Stimulated activated CD4-positive, alpha-beta T cell treated with anti-CD3 and anti-CD28 coated beads, Interleukin-15, amount 100 ng/mL, for 48 hours (primary cell): ENCODE measurements around the gene ACOX1.
A peak's percentile ranks its signal among the peaks of the same experiment; 100 is the strongest.

ENCODE experiments used
- DNase-seq, 2 donors: peaks; one replicate each; pipeline ENCODE4 v3.0.0-alpha.2; 2020; ENCODE audit warnings: low read depth in 2 of 2

The ACOX1 gene

DNA sequence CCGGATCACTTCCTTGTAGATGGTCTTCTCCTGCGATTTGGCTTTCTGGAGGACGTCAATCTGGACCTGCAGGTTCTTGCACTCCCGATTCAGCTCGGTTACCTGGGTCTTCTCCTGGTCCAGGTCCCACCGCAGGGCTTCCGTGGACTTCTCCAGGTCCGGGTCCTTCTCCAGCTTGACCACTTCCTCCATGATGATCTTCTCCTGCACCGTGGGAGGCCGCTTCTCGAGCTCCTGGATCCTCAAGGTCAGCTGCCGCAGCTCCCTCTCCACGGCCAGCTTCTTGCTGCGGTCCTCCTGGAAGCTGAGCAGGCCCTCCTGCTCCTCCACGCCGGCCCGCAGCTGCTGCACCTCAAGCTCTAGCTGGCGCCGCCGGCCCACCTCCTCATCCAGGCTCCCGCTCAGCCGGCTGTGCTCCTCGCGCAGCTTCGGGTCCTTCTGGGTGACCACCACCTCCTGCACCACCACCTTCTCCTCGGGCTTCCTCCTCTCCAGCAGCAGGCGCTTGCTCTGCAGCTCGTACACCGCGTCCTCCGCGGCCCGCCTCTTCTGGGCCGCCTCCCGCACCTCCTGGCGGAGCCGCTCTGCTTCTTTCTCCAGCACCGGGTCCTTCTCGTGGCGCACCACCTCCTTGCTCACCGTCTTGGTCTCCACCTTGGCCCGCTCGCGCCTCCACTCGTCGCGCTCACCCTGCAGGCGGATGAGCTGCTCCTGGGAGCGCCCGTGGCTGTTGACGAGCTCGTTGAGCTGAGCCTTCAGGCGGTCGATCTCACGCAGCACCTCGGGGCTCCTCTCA lies 29.9 kb upstream of the ACOX1 start:
- DNase-seq = no peak

DNA sequence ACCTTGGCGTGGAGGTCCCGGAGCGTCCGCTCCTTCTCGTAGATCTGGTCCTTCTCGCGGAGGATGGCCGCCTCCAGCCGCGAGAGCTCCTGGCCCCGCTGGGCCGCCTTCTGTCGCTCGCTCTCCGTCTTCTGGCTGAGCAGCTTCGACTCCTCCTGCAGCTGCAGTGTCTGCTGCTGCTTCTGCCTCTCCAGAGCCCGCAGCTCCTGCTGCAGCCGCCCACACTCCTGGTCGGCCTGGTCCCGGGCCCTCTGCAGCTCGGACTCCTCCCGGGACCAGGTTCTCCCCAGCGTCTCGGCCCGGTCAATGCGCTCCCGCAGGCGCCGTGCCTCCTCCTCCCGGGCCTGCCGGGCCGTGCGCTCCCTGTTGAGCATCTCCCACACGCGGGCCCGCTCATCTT lies 29.2 kb upstream of the ACOX1 start:
- DNase-seq = no peak

- DNase-seq = no peak
These were observed 28.8 kb upstream of the ACOX1 start for GRCh38 chr17:76007850-76008165.

GRCh38 chr17:76007131-76007849 lies 28.3 kb upstream of the ACOX1 start:
- DNase-seq = no peak

DNA sequence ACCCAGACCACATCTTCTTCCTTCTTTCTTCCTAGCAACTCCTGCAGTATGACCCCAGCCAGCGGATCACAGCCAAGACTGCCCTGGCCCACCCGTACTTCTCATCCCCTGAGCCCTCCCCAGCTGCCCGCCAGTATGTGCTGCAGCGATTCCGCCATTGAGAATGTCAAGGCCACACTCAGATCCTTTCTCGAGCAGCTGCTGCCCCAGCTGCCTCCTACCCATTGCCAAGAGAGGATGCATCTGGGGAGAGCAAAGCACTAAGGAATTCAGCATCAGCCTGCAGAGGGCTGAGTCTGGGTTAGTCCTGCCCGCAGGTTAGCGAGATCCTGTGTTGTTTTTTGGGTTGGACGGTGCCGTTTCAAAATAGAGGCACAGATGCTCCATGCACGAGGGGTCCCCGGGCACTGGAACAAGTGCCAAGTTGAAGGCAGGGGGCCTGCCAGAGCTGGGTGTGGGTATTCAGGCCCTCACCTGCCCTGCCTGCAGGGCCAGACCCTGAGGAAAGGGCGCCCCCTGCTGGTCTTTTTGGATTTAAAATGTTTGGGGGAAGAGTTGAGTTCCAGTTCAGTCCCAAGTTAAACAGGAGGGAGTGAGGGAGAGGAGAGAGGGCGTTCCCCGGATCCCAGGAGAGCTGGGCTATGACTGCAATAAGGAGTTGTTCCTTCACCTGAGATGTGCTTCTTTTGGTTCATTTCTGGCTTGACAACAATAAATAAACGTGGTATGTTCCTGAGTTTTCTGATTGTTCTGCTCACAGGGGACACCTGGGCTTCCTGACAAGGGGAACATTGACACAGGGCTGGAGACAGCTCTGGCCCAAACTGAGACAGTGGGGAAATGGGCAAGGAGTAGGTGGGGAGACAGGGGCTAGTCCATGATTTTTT lies 26.5 kb upstream of the ACOX1 start:
- DNase-seq = peak; percentile 65 to 82

- no peak for DNase-seq
These were observed 25.8 kb upstream of the ACOX1 start for GRCh38 chr17:76004750-76005262.

GRCh38 chr17:76003915-76004314 lies 24.9 kb upstream of the ACOX1 start:
- DNase-seq = no peak

DNA sequence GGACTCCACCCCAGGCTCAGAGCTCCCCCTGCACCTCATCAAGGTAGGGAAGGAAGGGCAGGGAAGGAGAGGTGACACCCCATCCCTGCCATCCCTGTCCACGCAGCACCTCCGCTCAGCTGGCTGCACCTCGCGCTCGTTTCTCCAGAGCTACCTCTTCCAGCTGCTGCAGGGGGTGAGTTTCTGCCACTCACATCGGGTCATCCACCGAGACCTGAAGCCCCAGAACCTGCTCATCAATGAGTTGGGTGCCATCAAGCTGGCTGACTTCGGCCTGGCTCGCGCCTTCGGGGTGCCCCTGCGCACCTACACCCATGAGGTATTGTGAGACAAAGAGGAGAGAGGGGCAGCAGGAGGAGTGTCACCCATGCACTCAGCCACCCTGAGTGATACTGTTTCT lies 23.1 kb upstream of the ACOX1 start:
- no peak for DNase-seq

GRCh38 chr17:76000755-76001521 lies 22.0 kb upstream of the ACOX1 start, which contains the start of gene CDK3:
CDK3 (plus strand) TSS chr17:76000855; CDS start chr17:76001426, 571 bp downstream.
- DNase-seq = no peak

DNA sequence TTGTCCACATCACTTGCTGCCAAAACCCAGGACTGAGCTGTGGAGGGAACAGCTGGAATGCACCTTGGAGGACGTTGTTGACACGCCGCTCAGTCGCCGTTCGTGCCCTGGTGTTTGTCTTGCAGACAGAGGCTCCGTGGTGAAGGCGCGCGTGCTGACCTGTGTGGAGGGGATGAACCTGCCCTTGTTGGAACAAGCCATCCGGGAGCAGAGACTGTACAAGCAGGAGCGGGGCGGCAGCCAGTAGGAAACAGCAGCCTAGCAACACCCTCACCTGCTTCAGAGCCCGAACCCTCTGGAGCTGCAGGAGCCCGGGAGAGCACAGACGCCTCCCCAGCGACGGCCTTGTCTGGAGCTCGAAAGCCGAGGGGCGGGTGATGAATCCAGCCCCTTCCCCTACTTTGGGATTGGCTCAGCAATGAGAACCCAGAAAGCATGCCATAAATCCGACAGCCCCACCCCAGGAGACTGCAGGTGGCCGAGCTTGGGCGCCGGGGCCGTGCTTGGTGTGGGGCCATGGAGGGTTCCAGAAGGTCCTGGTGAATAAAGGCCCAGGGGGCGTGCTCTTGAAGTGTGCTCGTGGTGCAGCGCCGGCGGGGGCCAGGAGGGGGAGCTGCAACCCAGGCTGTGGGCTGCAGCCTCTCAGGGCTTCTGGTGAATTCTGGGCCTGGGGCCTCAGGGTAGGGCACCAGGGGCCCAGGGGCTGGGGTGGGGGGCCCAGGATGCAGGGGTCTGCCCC lies 21.2 kb upstream of the ACOX1 start:
- DNase-seq = peak in 1 of 2 donors; percentile 62

DNA sequence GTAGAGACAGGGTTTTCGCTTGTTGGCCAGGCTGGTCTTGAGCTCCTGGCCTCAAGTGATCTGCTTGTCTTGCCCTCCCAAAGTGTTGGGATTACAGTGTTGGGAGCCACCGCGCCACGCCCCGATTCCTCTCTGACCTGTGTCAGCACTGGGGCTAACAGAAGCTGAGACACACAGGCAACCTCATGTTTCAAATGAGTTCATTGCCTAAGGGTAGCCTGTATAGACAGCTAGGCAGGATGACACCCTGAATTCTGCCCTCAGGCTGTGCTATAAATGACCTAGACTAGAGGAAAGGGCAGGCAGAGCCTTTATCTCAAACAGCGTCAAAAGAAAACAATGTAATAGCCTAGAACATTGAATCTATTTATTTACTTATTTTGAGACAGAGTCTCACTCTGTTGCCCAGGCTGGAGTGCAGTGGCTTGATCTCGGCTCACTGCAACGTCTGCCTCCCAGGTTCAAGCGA lies 19.4 kb upstream of the ACOX1 start:
- DNase-seq = no peak

DNA sequence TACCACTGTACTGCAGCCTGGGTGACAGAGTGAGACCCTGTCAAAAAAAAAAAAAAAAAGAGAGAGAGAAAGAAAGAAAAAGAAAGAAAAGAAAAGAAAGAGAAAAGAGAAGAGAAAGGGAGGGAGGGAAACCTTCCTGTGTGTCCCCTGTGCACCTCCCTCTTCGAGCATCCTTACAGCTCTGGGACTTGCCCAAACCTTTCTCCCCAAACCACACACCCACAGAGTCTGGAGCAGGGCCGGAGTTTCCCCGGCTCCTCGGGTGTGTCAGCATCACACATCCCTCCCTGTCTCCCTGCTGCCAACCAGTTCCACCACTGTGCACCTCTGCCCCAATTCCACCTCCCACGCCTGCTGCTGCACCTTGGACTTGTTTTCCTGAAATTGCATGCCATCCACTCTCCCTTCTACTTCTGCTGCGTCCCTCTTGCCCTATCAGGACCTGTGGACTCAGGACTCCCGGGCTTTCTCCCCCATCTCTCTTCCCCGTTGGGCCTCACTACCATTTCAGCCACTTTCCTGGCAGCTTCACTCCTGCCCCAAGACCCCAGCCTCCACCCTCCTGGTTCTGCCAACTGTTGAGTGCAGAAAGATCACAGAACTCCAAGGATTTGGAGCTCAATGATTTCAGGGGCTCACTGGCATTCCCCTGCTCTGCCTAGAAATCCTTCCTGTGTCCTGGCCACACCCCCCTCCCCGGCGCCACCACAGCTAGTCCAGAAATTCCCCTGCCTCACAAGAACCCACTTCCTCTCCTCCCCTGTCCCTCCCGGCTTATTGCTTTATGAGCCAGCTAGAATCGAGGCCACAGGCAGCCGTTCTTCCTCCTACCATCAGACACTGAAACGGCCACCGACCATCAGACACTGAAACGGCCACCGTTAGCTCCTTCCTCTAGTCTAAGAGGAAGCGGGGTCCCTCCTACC lies 18.0 kb upstream of the ACOX1 start:
- no peak for DNase-seq

DNA sequence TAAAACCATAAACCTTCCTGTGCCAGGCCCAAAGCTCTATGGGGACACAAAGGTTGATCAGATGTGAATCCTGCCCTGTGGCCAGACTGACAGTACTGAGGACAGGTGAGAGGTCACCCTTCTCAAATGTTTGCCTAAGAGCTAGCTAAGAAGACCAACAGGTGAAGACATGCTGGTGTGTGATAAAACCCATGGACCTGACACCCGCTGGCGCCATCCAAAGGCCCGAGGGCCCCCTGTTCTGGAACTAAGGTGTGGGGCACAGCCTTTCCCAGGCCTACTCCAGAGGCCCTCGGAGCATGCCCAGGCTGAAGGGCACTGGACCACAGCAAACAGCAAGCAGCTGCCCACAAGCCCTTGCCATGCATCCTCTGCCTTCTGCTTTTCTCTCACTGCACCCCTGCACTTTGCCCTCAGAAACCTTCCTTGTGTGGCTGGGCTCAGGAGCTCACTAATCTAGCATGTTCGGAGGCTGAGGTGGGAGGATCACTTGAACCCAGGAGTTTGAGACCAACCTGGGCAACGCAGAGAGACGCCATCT lies 16.5 kb upstream of the ACOX1 start:
- no peak for DNase-seq

DNA sequence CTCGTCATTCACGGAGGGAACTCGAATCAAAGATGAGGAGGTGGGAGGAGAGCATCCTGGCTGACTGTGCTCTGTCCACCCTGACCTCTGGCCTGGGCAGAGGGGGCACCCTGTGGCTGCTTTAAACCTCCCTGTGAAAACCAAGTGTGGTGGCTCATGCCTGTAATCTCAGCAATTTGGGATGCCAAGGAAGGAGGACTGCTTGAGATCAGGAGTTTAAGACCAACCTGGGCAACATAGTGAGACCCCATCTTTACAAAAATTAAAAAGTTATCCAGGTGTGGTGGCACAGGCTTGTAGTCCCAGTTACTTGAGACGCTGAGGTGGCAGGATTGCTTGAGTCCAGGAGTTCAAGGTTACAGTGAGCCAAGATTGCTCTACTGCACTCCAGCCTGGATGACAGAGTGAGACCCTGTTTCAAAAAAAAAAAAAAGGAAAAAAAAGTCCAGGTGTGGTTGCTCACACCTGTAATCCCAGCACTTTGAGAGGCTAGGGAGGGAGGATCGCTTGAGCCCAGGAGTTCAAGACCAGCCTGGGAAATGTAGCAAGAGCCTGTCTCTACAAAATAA lies 15.9 kb upstream of the ACOX1 start:
- no peak for DNase-seq

GRCh38 chr17:75991396-75991795 lies 12.4 kb upstream of the ACOX1 start:
- no peak for DNase-seq

DNA sequence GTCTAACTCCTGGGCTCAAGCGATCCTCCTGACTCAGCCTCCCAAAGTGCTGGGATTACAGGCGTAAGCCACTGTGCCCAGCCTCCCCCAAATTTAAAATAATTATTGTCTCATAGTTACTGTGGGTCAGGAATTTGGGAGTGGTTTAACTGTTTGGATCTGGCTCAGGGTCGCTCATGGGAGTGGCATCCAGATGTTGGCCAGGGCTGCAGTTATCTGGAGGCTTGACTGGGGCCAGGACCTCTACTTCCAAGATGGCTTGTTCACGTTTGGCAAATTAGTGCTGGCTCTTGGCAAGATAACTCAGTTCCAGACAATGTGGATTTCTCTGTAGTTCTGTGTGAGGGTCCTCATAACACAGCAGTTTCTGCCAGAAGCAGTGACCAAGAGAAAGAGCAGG lies 8.1 kb upstream of the ACOX1 start:
- no peak for DNase-seq

DNA sequence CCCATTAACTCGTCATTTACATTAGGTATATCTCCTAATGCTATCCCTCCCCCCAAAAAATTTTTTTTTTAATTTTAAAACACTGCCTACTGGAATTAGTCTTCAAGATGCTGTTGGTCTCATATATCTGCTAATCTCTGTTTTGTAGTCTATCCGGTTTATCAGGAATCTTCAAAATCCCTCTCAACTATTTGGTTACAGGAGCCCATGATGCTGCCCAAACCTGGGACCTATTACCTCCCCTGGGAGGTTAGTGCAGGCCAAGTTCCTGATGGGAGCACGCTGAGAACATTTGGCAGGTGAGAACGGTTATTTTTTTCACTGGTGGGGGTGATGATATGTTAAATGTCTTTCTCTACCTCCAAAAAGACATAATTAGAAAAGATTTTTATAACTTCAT lies 7.0 kb upstream of the ACOX1 start:
- no peak for DNase-seq

- DNase-seq = no peak
These were observed 4.7 kb upstream of the ACOX1 start for GRCh38 chr17:75983501-75984181.
